ENCODE results near the gene GPR63.

GPR63 gene

DNA sequence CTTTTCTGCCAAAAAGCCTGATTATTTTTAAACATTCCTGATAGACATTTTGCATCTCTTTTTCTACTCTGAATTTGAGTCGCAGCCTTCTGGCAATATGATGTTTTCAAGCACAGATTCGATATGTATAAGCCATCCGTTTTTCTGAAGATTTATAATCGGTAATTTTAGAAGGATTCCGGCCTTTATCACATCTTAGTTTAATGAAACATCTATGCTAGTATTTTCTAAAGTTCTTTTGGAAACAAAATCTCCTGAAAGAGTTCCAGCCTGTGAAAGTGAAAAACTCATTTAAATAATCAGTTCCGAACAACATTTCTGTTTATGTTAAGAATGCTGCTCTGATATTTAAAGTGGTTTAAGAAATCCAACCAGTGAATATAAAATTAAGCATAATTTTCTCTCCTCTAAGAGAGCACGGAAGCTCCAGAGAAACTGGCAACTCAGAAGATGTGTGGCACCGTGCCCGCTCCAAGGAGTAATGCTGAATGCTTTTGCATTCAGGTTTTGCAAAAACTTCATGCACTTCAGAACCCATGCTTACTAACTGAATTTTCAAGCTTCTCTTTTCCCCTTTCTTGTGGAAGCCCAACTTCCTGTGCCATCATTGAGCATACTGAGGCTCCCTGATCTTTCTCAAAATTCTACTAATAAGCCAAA, 39.7 kb upstream of the GPR63 start:
- H3K79me1 ChIP-seq (ENCODE audit: low read length) = no peaks in the 10 kb centered on the region
- no peak overlapping the region for H3K27ac ChIP-seq (ENCODE audit: low read depth, low read length)
- H2BK12ac ChIP-seq (ENCODE audit: low read length) = no peak overlapping the region
- no peaks in the 10 kb centered on the region for H3K9me3 ChIP-seq (ENCODE audit: insufficient read depth, low read depth, low read length)
- H3K4me2 ChIP-seq (ENCODE audit: low read length) = no peak overlapping the region
- no peak overlapping the region for H2BK5ac ChIP-seq (ENCODE audit: low read depth, low read length, poor library complexity)
- H2BK120ac ChIP-seq (ENCODE audit: insufficient read depth, low read length, poor library complexity) = no peak overlapping the region
- no peaks in the 10 kb centered on the region for H3K36me3 ChIP-seq (ENCODE audit: control insufficient read depth in 1 of 2, insufficient read depth in 2 of 2, low read length in 2 of 2)
- H3K4ac ChIP-seq (ENCODE audit: low read depth, low read length) = no peak overlapping the region
- H4K8ac ChIP-seq (ENCODE audit: low read depth, low read length) = no peak overlapping the region
- no peaks in the 10 kb centered on the region for H3K4me1 ChIP-seq (ENCODE audit: control insufficient read depth in 1 of 2, insufficient read depth in 2 of 2, low read length in 2 of 2)
- H3K27me3 ChIP-seq (ENCODE audit: insufficient read depth, low read length) = no peaks in the 10 kb centered on the region
- no peak overlapping the region for H2AK5ac ChIP-seq (ENCODE audit: low read length)
- H4K12ac ChIP-seq (ENCODE audit: low read depth, low read length) = no peak overlapping the region
- H2AFZ ChIP-seq (ENCODE audit: insufficient read depth, low read length, poor library complexity) = no peak overlapping the region
- DNase-seq = no peak
- H3K18ac ChIP-seq (ENCODE audit: low read length) = no peak overlapping the region
- H4K91ac ChIP-seq (ENCODE audit: low read depth, low read length) = no peak overlapping the region
- H3K23ac ChIP-seq (ENCODE audit: low read length) = no peak overlapping the region
- no peak overlapping the region for H3K14ac ChIP-seq (ENCODE audit: low read length)
- no CpG with 5 or more reads among the region's 9 CpGs for WGBS (ENCODE audit: extremely low coverage, insufficient coverage, insufficient read length)
- no peak overlapping the region for H3K4me3 ChIP-seq (ENCODE audit: low read depth, low read length)
- H3K9ac ChIP-seq (ENCODE audit: low read length) = no peak overlapping the region
- H3K79me2 ChIP-seq (ENCODE audit: control insufficient read depth, insufficient read depth, low read length, poor library complexity) = no peaks in the 10 kb centered on the region

DNA sequence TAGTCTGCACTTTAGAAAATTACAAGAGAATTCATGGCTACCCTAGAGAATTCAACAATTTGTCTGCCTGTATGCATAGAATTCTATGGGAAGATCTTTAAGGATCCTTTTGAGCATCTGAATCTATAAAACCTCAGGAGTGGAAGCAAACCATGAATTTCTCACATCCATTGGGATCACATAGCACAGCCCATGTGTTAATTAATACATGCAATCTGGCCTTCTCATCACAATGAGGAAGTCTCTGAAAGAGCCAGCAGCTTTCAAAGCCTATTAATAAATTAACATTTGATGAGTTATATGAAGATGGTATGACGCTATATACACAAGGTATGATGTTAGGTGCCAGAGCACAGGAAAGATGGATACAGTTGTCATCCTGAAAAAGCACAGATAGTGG, 35.7 kb upstream of the GPR63 start:
- Histone ChIP-seq H3K4me1 (ENCODE audit: control insufficient read depth in 1 of 2, insufficient read depth in 2 of 2, low read length in 2 of 2) (no peaks in the 10 kb centered on the region), H2AK5ac (ENCODE audit: low read length) (no peak overlapping the region), H4K12ac (ENCODE audit: low read depth, low read length) (no peak overlapping the region), H3K79me2 (ENCODE audit: control insufficient read depth, insufficient read depth, low read length, poor library complexity) (no peaks in the 10 kb centered on the region), H2BK5ac (ENCODE audit: low read depth, low read length, poor library complexity) (no peak overlapping the region), H3K27ac (ENCODE audit: low read depth, low read length) (no peak overlapping the region), H3K36me3 (ENCODE audit: control insufficient read depth in 1 of 2, insufficient read depth in 2 of 2, low read length in 2 of 2) (no peaks in the 10 kb centered on the region), H2BK120ac (ENCODE audit: insufficient read depth, low read length, poor library complexity) (no peak overlapping the region), H3K4me2 (ENCODE audit: low read length) (no peak overlapping the region), H3K9ac (ENCODE audit: low read length) (no peak overlapping the region), H3K4ac (ENCODE audit: low read depth, low read length) (no peak overlapping the region), H3K23ac (ENCODE audit: low read length) (no peak overlapping the region), H3K79me1 (ENCODE audit: low read length) (no peaks in the 10 kb centered on the region), H3K4me3 (ENCODE audit: low read depth, low read length) (no peak overlapping the region), H4K91ac (ENCODE audit: low read depth, low read length) (no peak overlapping the region), H2BK12ac (ENCODE audit: low read length) (no peak overlapping the region), H3K18ac (ENCODE audit: low read length) (no peak overlapping the region), H3K27me3 (ENCODE audit: insufficient read depth, low read length) (no peaks in the 10 kb centered on the region), H3K9me3 (ENCODE audit: insufficient read depth, low read depth, low read length) (no peaks in the 10 kb centered on the region), H2AFZ (ENCODE audit: insufficient read depth, low read length, poor library complexity) (no peak overlapping the region), H4K8ac (ENCODE audit: low read depth, low read length) (no peak overlapping the region), H3K14ac (ENCODE audit: low read length) (no peak overlapping the region)
- DNase-seq = no peak
- WGBS (ENCODE audit: extremely low coverage, insufficient coverage, insufficient read length) = no CpG with 5 or more reads among the region's 1 CpG

DNA sequence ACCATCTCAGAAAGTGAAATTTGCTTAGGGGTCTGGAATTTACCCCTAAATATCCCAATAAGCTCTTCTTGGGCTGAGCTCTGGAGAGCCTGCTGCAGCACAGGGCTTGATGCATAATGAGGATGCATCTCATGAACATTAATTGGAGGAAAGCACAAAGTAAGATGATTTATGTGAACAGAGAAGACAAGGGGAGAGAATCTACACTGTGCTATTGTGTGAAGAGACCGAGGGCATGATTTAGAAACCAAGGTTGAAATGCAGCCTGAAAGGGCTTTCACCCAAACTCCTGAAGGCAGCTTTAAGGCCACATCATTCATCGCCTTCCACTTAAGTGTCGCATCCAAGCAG, 27.8 kb upstream of the GPR63 start:
- Histone ChIP-seq H3K4ac (ENCODE audit: low read depth, low read length) (no peak overlapping the region), H3K27me3 (ENCODE audit: insufficient read depth, low read length) (no peaks in the 10 kb centered on the region), H3K4me1 (ENCODE audit: control insufficient read depth in 1 of 2, insufficient read depth in 2 of 2, low read length in 2 of 2) (no peaks in the 10 kb centered on the region), H3K79me2 (ENCODE audit: control insufficient read depth, insufficient read depth, low read length, poor library complexity) (no peaks in the 10 kb centered on the region), H3K23ac (ENCODE audit: low read length) (no peak overlapping the region), H3K4me3 (ENCODE audit: low read depth, low read length) (no peak overlapping the region), H3K79me1 (ENCODE audit: low read length) (no peaks in the 10 kb centered on the region), H2AFZ (ENCODE audit: insufficient read depth, low read length, poor library complexity) (no peak overlapping the region), H3K36me3 (ENCODE audit: control insufficient read depth in 1 of 2, insufficient read depth in 2 of 2, low read length in 2 of 2) (no peaks in the 10 kb centered on the region), H3K14ac (ENCODE audit: low read length) (no peak overlapping the region), H3K27ac (ENCODE audit: low read depth, low read length) (no peak overlapping the region), H4K91ac (ENCODE audit: low read depth, low read length) (no peak overlapping the region), H2BK120ac (ENCODE audit: insufficient read depth, low read length, poor library complexity) (no peak overlapping the region), H4K8ac (ENCODE audit: low read depth, low read length) (no peak overlapping the region), H4K12ac (ENCODE audit: low read depth, low read length) (no peak overlapping the region), H2BK5ac (ENCODE audit: low read depth, low read length, poor library complexity) (no peak overlapping the region), H3K18ac (ENCODE audit: low read length) (no peak overlapping the region), H3K4me2 (ENCODE audit: low read length) (no peak overlapping the region), H2AK5ac (ENCODE audit: low read length) (no peak overlapping the region), H3K9me3 (ENCODE audit: insufficient read depth, low read depth, low read length) (no peaks in the 10 kb centered on the region), H2BK12ac (ENCODE audit: low read length) (no peak overlapping the region), H3K9ac (ENCODE audit: low read length) (no peak overlapping the region)
- DNase-seq = no peak
- no CpG with 5 or more reads among the region's 3 CpGs for WGBS (ENCODE audit: extremely low coverage, insufficient coverage, insufficient read length)

DNA sequence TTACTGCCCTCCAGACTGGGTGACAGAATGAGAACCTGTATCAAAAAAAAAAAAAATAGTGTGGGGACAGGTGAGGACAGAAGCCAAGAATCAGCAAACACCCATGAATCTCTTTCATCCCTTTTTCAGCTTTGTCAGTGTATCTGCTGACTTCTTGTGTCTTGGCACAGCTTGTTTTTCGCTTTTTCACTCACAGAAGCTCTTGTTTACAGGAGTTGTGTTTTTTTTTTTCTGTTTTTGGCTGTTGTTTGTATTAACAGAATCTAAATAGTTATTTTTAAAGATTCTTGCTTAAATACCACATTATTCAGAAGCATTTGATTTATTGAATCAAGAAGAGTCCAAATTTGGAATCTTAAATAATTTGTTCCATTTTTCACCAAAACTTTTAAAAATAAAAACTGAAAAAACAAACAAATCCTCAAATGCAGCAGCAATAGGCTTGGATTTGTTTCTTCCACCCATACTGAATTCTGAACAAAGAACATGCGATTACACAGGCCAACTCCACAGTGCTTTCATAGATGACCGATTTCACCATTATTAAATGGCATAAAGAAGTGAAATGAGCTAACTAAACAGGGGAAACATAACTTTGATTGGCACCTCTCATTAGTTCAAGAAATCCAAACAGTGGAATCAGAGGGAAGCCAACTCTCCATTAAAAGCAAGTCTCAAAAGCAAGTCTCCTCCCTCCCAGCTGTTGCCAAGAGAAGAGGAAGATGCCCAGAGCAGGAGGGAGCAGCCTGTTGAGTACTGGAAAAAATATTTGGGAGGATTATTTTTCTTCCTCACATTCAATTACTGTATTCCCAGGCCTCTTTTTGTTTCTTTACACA, 27.2 kb upstream of the GPR63 start:
- H2AK5ac ChIP-seq (ENCODE audit: low read length) = no peak overlapping the region
- H3K4me3 ChIP-seq (ENCODE audit: low read depth, low read length) = no peak overlapping the region
- no peaks in the 10 kb centered on the region for H3K36me3 ChIP-seq (ENCODE audit: control insufficient read depth in 1 of 2, insufficient read depth in 2 of 2, low read length in 2 of 2)
- H3K23ac ChIP-seq (ENCODE audit: low read length) = no peak overlapping the region
- no peak overlapping the region for H2AFZ ChIP-seq (ENCODE audit: insufficient read depth, low read length, poor library complexity)
- H2BK120ac ChIP-seq (ENCODE audit: insufficient read depth, low read length, poor library complexity) = no peak overlapping the region
- WGBS (ENCODE audit: extremely low coverage, insufficient coverage, insufficient read length) = no CpG with 5 or more reads among the region's 3 CpGs
- no peak overlapping the region for H4K12ac ChIP-seq (ENCODE audit: low read depth, low read length)
- no peak for DNase-seq
- H4K91ac ChIP-seq (ENCODE audit: low read depth, low read length) = no peak overlapping the region
- no peaks in the 10 kb centered on the region for H3K9me3 ChIP-seq (ENCODE audit: insufficient read depth, low read depth, low read length)
- H2BK5ac ChIP-seq (ENCODE audit: low read depth, low read length, poor library complexity) = no peak overlapping the region
- no peak overlapping the region for H3K14ac ChIP-seq (ENCODE audit: low read length)
- H2BK12ac ChIP-seq (ENCODE audit: low read length) = no peak overlapping the region
- no peaks in the 10 kb centered on the region for H3K79me1 ChIP-seq (ENCODE audit: low read length)
- no peaks in the 10 kb centered on the region for H3K4me1 ChIP-seq (ENCODE audit: control insufficient read depth in 1 of 2, insufficient read depth in 2 of 2, low read length in 2 of 2)
- H3K27ac ChIP-seq (ENCODE audit: low read depth, low read length) = no peak overlapping the region
- no peak overlapping the region for H3K18ac ChIP-seq (ENCODE audit: low read length)
- no peaks in the 10 kb centered on the region for H3K79me2 ChIP-seq (ENCODE audit: control insufficient read depth, insufficient read depth, low read length, poor library complexity)
- no peak overlapping the region for H4K8ac ChIP-seq (ENCODE audit: low read depth, low read length)
- no peak overlapping the region for H3K9ac ChIP-seq (ENCODE audit: low read length)
- H3K4ac ChIP-seq (ENCODE audit: low read depth, low read length) = no peak overlapping the region
- H3K27me3 ChIP-seq (ENCODE audit: insufficient read depth, low read length) = no peaks in the 10 kb centered on the region
- no peak overlapping the region for H3K4me2 ChIP-seq (ENCODE audit: low read length)

Measured in trophoblast cell (in vitro differentiated cells and primary cell).